GOT3 (cell line): Measurements from ENCODE around the gene ITPR3.
"Not testable (repeated sequence)": the region's sequence is repeated elsewhere in the genome, so short reads cannot be mapped to it uniquely, and the experiment has no call there.

ENCODE experiments used
- DNase-seq: peaks from one replicate; lab custom pipeline; 2025; ENCODE audit warnings: mixed read lengths; lab: John Stamatoyannopoulos, UW

The ITPR3 gene

GRCh38 chr6:33591424-33592032 is 29.6 kb upstream of the ITPR3 start:
- DNase-seq = no peak

DNA sequence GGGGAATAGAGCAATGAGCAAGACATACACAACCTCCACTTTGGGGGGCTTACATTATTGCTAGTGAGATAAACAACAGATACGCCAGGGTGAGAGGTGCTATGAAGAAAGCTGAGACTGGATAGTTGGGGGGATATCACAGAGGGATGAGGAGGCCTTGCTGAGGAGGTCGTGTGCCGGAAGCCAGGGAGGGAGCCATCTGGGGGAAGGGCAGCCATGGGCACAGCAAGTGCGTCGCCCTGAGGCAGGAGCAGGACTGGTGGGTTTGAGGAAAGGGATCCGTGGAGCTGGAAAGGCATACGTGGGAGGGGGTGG is 28.9 kb upstream of the ITPR3 start:
- no peak for DNase-seq

DNA sequence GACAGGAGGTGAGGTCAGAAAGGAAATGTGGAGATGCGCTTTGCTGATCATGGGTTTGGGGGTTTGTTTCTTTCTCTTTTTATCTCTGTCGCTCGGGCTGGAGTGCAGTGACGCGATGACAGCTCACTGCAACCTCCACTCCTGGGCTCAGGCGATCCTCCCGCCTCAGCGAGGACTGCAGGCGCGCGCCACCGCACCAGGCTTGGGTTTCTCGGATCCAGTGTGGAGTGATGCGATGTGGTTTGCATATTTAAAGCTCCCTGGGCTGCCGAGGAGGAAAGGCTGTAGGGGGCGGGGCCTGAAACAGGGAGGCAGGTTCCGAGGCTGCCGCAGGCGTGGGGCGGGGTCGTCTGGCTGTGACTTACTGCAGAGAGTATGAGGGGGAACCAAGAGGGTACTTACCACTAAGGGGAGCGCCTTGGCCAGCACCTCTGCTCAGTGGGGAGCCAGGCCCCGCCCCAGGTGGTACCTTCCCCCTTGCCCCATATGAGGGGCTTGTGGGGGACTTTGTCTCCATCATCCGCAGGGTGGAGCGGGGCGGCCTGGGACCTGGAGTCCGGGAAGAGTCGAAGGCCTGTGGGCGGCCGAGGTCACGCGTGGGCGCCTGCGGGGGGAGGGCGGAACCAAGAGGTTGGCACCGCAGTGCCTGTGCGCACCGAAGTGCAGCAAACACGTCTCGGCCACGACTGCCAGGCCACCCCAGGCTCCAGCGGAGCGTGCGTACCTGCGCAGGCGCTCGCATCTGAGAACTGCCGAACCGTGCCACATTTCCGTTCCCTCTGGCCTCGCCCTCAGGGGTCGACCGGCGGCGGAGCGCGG is 28.3 kb upstream of the ITPR3 start:
- DNase-seq = no peak

DNA sequence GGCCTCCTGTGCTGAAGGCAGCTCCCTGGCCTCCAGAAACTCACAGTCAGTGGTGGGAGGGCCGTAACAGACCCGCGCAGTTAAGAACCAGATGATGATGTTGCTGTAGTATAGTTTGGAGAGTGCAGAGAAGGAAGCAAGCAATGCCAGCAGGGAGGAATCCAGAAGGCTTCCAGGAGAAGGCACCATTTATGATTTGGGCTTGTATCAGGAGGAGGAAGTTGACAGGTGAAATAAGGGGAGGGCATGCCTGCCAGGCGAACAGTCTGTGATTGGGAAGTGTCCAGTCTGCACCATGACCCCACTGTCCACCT is 27.8 kb upstream of the ITPR3 start:
- no peak for DNase-seq

GRCh38 chr6:33595001-33595846 is 25.9 kb upstream of the ITPR3 start:
- no peak for DNase-seq

GRCh38 chr6:33596894-33597293 is 24.2 kb upstream of the ITPR3 start:
- DNase-seq = not testable (repeated sequence)

GRCh38 chr6:33597551-33598322 is 23.4 kb upstream of the ITPR3 start:
- no peak for DNase-seq

GRCh38 chr6:33599413-33599938 is 21.6 kb upstream of the ITPR3 start:
- no peak for DNase-seq

DNA sequence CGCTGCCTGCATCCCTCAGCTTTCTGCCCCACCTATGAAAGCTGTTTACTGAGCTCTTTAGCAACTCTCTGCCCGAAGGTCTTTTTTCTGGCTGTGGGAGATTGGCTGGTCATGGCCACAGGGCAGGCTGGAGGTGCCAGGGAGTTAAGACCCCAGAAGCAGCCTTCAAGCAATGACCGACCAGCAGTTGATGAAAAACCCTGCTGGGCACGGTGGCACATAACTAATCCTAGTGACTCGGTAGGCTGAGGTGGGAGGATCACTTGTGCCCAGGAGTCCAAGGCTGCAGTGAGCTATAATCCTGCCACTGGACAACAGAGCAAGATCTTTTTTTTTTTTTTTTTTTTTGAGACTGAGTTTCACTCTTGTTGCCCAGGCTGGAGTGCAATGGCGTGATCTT is 20.4 kb upstream of the ITPR3 start:
- no peak for DNase-seq

DNA sequence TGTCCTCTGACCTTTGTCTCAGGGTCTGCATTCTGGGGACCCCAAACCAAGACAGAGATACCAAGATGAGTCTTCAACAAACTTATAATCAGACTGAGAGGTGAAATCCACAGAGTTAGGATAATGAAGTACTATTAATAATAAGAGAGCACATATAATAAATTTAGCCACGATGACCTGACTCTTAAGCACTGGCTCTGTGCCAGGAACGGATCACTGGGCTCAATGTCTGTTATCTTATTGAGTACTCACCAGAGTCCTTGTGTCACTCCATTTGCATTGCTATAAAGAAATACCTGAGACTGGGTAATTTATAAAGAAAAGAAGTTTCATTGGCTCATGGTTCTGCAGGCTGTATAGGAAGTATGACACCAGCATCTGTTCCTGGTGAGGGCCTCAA is 18.9 kb upstream of the ITPR3 start:
- no peak for DNase-seq

DNA sequence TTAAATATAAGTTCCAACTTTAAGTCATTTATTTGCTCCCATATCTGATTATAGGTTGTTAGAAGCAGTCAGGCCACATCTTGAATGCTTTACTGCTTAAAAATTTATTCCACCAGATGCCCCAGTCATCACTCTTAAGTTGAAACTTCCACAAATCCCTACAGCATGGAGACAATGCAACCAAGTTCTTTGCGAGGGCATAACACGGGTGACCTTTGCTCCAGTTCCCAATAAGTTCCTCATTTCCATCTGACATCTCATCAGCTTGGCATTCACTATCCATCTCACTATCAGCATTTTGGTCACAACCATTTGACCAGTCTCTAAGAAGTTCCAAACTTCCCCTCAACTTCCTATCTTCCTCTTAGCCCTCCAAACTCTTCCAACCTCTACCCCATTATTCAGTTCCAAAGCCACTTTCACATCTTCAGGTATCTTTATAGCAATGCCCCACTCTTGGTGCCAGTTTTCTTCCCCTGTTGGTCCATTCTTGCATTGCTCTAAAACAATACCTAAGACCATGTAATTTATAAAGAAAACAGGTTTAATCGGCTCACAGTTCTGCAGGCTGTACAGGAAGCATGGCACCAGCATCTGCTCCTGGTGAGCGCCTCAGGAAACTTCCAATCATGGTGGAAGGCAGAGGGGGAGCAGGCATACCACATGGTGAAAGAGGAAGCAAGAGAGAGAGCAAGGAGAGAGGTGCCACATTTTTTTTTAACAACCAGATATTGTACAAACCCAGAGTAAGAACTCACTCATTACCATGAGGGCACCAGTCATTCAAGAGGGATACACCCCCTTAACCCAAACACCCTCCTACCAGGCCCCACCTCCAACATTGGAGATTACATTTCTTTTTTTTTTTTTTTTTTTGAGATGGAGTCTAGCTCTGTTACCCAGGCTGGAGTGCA is 15.9 kb upstream of the ITPR3 start:
- DNase-seq = no peak

DNA sequence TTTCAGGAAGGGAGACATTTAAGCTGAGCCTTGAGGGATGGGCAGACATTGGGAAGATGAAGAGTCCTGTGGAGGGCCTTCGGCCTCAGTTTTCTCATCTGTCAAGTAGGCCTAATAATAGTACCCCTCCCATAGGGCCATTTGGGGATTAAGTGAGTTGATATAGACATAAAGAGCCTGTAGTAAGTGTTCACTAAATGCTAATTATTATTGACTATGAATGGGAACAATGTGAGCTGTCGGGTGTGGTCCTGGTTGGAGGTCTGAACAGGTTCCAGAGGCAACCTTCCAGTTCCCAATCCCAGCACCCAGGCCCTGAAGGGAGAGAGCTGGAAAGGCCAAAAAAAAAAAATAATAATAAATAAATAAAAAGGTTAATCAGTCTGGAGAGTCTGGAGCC is 14.5 kb upstream of the ITPR3 start:
- no peak for DNase-seq

DNA sequence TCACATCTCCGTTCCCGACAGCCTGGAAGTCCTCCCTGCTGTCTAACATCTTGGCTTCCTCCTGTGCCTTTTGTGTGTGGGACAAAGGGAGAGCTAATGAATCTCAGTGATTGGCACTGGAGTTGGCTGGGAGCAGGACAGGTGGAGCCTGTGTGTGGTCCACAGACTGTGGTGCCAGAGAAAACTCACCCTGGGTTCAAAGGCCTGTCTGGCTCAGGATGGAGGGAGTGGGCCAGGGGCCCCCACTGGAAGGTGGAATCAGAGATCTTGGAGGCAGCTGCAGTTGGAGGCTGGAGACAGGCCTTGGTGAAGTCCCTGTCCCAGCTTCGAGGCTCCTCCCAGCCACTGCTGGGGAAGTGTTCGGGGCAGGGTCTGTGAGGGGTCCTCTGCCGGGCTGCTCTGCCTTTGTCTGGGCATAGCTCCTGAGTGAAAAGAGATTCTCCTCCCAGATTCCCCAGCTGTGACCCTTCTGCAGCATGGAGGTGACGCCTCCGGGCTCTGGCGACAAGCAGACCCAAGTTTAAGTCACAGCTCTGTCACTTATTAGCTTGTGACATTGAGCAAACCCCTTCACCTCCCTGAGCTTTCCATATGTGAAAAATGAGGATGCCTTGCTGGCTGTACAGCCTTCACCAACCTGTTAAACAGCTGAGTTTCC is 13.9 kb upstream of the ITPR3 start:
- no peak for DNase-seq

DNA sequence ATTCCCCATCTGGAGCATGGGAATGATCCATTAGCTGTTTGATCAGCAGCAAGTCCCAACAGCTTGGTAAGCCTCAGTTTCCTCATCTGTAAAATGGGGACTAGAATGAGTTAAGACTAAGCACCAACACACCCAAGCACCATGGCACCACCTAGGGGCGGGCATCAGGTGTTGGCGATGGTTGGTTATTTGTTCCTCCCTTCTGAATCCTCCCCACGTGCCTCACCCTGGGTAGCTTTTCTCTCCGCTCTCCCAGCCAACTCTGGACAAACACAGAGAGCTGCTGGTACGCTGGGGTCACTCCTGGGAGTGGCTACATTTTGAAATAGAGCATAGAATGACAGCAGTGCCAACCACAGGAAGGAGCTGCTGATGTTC is 13.3 kb upstream of the ITPR3 start:
- DNase-seq = no peak

DNA sequence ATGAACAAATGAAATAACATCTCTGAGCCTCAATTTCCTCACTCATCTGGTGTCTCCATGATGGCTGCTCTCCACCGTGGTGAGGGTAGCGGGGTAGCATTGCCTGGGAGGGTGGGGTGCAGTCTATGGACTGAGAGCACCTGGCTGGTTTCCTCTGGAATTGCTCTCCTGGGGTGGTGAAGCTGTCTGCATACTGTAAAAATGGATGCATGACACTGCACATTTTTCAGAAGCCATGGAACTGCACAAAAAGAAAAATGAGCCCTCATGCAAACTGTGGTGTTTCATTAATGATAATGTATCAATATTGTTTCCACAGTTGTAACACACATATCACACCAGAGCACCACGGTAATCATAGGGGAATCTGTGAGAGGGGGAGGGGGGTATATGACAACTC is 12.1 kb upstream of the ITPR3 start:
- no peak for DNase-seq

DNA sequence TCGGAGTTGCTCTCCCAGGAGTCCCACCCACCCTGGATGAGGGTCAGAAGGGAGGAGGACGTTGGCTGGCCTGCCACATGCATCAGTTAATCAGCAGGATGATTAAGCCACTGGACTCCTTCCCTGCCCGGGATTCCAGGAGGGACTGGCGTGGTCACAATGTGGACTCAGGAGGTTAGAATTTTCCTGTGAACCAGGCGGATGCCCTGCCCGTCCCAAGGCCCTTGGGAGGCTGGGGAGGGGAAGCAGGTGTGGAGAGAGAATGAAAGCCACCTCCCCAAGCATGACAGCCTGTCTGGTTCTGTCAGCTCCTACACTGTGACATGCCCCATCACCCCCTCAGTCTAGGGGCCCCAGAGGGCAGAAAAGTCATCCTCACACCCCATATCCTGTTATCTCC is 11.6 kb upstream of the ITPR3 start:
- DNase-seq = no peak

GRCh38 chr6:33610067-33610466 is 11.1 kb upstream of the ITPR3 start:
- DNase-seq = no peak

- no peak for DNase-seq
Observed at GRCh38 chr6:33610779-33611732, 10.1 kb upstream of the ITPR3 start.

- DNase-seq = no peak
Observed at GRCh38 chr6:33613146-33613794, 7.9 kb upstream of the ITPR3 start.
